ENCODE results near the gene CACNA1F. TPM values are rescaled to one million over a fixed set of nuclear protein-coding genes. Genes with fewer than 3 reads are reported as not detected.

Gene CACNA1F
- total RNA-seq, 1 experiment from 2014 or later, result not detected

DNA sequence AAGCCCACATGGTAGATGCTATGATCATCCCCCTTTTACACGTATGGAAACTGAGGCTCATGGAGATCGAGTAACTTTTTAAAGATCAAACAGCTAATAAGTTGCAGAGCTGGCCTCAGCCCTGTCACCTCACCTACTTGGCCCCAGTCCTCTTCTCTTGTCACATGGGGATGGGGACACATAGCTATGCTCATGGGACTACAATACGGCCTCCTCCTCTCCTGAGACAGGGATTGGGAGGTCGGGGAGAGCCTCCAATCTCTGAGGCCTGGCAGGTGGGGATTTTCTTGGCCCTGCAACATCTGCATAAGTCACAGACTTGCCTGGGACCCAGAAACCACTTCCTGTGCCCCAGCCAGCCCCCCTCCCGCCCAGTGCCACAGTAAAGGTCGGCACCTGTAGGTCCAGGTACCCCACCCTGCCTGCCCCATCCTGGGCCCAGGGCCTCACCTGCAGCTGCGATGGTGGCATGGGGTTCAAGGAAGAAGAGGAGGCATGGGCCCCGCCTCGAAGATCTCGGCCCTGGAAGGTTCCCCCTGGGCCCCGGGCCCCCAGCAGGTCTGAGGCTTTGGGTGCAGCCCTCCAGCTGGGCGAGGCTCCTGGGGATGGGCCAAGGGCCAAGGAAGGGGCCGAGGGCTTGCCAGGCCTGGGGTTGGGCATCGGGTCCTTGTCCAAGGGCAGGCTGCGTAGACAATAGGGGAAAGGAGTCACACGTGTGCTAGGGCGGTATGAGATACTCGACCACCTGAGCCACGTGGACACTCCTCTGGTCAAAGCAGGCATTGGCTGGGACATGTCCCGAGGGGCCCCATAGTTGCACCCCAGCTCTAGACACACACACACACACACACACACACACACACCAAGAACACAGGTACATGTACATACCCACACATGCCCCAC lies 25.0 kb upstream of the CACNA1F start:
- no peak for DNase-seq (ENCODE audit: low read depth)

DNA sequence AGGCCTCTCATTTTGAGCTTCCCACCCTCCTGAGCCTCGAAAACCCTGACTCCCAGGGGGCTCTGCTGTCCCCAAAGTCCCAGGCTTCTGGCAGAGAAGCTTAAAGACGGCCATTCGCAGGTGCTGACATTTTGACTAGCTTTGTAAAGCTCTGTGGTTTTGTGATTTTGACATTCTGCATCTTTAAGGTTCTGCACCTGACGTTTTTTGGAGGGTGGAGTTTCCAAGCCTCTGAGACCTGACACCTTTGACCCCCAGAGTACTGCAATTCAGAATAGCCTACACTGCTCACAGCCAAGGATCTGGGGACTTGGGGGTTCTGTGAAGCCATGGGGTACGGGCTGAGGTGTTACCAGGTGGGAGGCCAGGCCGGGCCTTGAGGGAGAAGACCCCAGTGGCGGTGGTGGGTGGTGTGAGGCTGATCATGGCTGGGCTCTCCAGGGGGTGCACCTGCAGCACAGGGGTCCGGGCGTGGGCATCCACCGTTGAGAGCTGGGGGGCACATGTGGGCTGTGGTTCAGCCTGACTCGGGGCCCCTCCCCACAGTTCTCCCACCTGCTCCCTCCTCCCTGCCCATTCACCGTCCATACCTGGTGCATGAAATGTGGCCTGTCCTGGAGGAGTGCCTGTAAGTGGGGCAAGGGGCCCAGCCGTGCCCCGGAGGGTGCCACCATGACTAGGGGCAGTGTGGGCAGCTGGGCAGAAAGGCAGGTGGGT lies 24.1 kb upstream of the CACNA1F start:
- DNase-seq (ENCODE audit: low read depth), result no peak

DNA sequence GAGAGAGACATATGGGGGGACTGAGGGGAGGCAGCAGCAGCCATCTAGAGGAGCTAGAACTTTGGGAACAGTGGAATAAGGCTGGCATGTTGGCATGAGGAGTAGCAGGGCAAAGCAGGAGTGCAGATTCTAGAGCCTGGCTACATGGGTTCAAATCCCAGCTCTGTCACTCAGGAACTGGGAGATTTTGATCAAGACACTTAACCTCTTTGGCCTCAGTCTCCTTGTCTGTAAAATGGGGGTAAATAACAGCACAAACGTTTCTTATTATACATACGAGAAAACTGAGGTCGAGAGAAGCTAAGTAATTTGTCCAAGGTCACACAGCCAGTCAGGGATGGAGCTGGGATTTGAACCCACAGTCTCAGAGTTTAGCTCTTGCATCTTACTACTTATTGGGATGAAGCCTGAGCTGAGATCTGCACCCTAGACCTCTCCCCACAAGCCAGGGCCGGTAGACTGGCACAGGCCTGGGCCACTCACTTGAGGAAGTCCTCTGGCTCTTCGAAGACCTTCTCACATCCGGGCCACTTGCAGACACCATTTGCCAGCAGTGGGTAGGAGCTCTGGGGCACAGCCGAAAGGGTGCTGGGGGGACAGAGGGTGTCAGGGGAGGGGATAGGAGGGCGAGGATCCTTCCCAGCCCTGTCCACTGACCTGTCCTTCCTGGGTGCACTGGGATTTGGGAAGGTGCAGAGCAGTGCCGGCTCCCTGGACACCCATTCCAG lies 23.3 kb upstream of the CACNA1F start:
- no peak for DNase-seq (ENCODE audit: low read depth)

DNA sequence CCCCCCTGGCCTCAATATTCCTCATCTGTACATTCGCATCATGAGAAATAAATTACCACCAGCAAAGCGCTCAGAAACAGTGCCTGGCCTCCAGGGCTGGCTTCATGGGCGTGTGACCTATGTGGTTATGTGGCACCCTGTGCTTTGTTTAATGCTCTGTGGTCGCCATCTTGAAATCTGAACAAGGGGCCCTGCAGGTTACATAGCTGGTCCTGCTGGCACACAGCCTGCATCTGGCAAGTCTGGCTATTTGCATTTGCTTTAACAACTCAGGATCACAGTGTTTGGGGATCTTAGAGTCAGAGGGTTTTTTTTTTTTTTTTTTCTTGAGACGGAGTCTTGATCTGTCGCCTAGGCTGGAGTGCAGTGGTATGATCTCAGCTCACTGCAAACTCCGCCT lies 21.5 kb upstream of the CACNA1F start:
- DNase-seq (ENCODE audit: low read depth), result no peak

DNA sequence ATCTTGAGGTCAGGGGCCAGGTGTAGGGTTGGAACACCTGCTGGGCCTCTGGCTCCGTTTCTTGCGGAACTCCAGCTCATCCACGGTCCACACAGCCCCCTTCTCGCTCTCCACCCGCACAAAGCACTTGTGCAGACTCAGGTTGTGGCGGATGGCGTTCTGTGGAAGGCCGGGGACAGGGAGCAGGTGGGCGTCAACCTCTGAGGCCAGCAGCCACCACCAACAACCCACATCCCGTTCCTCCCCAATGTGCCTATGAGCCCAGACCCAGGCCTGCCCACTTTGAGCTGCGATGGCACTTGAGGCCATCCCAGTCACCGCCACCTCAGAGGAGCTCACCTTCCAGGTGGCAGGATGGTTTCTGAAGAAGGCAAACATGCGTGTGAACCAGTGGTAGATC lies 18.2 kb upstream of the CACNA1F start:
- DNase-seq (ENCODE audit: low read depth), result no peak

DNA sequence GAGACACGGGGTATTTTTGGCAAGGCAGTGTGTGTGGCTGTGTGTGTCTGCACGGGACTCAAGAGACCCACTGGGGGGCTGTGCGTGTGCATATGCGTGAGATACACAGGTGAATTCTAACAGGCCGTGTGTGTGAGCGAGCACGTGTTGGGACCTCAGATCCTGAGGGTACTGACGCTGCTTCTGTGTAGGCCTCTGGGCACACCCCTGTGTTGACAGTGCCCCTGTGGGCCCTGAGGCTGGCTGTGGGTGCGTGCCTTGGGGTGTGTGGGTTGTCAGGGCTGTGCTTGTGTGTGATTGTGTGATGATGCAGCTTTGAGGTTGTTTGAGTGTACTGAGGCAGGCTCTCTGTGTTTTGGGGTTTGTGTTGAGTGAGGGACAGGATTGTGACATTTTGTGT lies 17.4 kb upstream of the CACNA1F start:
- DNase-seq (ENCODE audit: low read depth), result no peak

DNA sequence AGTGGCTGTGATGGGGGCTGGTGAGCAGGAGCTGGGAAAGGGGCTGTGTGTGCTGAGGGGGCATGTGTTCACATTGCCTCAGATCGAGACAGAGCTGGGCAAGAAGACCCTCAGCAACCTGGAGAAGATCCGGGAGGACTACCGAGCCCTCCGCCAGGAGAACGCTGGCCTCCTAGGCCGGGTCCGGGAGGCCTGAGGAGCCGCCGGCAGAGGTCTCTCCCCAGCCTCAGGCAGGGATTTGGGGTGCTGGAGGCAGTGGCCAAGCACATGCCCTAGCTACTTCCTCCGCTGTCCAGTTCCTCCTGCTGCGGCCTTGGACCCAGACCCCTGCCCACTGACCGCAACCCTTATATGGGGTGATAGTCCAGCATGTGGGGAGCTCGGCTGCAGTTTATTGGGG lies 16.9 kb upstream of the CACNA1F start:
- DNase-seq (ENCODE audit: low read depth), result no peak

DNA sequence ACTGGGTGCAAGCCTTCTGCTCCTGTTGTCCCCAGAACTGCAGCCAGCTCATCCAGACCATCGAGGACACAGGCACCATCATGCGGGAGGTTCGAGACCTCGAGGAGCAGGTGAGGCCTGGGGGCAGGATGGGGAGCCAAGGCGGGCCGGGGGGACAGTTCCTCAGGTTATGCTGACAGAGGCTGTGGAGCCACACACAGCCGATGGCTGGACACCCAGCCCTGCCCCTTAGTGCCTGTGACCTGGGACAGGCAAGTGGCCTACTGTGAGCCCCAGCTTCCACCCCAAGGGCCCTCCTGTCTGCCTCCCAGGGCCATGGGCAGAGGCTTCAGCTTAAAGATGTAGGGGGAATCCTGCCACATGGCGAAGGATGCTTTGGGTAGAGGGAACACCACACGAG lies 16.5 kb upstream of the CACNA1F start:
- DNase-seq (ENCODE audit: low read depth), result no peak

DNA sequence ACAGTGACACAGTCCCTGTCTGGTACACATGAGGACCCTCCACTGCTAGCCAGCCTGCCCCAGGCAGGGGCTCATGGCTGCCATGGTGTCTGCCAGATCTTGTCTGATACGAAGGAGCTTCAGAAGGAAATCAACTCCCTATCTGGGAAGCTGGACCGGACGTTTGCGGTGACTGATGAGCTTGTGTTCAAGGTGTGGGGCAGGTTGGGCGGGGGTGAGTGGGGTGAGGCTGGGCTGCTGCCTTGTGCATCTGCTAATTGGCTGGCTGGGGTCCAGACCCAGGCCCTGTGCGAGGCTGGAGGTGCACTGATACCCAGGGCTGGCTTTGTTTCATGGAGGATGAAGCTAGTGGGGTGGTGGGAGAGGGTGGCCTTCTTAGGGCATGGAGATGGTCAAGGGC lies 15.9 kb upstream of the CACNA1F start:
- DNase-seq (ENCODE audit: low read depth), result no peak

DNA sequence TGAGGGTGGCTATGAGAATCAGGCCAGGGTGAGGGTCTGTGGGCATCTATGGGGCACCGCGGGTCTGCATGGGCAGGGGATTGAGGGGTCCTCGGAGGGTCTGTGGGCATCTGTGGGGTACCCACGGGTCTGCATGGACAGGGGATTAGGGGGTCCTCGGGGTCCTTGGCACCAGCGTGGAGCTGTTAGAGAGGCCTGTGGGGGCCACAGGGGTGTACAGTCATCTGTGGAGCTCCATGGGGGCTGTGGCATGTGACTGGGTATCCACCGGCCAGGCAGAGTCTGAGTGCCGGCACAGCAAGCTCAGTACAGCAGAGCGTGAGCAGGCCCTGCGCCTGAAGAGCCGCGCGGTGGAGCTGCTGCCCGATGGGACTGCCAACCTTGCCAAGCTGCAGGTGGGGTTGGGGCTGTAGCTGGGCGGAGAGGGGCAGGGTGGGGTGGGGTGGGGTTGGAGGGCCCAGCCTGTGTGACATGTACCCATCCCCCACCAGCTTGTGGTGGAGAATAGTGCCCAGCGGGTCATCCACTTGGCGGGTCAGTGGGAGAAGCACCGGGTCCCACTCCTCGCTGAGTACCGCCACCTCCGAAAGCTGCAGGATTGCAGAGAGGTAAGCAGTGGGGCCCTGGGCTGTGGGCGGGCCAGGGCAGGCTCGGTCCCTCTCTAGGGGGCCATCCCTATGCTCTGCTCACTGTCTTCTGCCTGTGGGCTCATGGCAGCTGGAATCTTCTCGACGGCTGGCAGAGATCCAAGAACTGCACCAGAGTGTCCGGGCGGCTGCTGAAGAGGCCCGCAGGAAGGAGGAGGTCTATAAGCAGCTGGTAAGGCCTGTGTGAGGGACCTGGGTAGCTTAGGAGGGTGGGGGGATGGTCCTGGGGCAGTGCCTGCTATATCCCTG lies 15.0 kb upstream of the CACNA1F start:
- DNase-seq (ENCODE audit: low read depth), result no peak

DNA sequence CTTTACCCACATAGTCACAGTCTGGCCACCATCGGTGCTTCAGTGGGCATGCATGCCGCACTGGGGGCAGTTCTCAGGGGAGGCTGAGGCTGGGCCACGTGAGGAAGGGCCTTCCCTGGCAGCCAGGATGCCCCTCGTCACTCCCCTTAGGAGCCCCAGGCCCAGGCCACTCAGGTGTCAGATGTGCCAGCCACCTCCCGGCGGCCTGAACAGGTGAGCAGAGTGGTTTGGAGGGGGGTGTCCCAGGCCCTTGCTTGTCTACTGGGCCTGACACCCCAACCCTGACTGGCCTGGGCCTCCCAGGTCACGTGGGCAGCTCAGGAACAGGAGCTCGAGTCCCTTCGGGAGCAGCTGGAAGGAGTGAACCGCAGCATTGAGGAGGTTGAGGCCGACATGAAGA lies 14.2 kb upstream of the CACNA1F start:
- DNase-seq (ENCODE audit: low read depth), result no peak

DNA sequence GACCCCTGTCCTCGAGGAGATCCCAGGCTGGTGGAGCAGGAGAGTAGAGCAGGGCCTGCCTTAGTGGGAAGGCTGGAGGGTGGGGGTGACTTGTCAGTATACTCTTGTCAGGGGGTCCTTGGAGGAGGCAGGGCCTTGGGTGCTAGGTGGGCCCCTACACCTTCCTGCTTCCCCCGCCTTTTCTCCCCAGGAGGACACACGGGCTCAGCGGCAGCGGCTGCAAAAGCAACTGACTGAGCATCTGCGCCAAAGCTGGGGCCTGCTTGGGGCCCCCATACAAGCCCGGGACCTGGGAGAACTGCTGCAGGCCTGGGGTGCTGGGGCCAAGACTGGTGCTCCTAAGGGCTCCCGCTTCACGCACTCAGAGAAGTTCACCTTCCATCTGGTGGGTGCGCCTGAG lies 13.4 kb upstream of the CACNA1F start:
- DNase-seq (ENCODE audit: low read depth), result no peak

DNA sequence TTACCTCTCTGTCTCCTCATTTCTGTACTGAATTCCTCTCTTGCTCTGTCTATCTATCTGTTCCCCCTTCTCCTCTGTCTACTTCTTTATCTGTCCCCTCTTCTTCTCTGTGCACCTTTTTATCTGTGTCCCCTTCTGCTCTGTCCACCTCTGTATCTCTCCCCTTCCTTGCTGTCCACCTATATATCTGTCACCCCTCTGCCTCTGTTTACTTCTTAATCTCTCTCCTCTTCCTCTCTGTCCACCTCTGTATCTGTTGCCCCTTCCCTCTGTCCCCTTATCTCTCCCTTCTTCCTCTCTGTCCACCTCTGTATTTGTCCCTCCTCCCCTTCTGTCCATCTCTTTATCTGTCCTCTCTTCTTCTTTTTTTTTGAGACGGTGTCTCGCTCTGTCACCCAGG lies 11.1 kb upstream of the CACNA1F start:
- no peak for DNase-seq (ENCODE audit: low read depth)

DNA sequence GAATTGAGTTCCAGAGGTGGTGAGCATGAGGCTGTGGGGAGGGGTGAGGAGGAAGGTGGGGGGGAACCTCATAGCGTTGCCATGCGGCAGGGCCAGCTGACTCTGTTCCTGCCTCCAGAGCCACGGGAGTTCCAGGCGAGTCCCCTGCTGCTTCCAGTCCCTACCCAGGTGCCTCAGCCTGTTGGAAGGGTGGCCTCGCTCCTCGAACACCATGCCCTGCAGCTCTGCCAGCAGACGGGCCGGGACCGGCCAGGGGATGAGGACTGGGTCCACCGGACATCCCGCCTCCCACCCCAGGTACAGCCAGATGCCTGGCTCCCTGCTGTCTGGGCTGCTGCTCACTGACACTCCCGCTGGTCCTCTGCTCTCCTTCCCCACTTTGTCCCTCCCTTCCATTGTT lies 10.0 kb upstream of the CACNA1F start:
- DNase-seq (ENCODE audit: low read depth), result no peak

DNA sequence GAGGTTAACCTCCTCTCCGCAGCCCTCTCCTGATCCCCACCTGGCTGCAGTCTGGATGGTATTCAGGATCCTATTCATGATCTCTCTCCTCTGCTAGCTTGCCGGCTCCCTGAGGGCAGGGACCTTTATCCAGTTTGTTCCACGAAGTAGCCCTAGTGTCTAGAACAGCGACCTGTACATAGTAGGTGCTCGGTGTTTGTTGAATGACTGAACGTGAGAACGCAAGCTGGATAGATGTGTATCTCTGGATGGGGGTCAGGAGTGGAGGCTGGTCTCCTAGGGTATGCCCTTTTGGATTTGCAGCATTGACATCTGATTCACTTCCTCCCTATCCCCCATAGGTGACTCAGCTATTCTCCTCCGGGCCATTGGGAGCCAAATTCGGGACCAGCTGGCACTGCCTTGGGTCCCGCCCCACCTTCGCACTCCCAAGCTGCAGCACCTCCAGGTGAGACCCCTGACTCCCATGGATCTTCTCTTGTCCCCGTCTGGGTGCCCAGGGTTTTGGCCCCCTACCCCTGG lies 9.5 kb upstream of the CACNA1F start:
- DNase-seq (ENCODE audit: low read depth), result peak; percentile 13

DNA sequence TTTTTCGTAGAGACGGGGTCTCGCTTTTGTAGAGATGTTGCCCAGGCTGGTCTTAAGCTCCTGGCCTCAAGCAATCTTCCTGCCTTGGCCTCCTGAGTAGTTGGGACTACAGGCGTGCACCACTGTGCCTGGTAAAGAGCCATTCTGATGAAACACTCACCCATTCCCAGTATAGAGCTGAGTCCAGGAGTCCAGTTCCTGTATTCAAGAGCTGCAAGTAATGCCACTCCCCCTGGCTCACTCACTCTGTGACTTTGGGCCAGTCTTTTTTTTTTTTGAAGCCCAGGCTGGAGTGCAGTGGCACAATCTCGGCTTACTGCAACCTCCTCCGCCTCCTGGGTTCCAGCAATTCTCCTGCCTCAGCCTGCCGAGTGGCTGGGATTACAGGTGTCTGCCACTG lies 5.6 kb upstream of the CACNA1F start:
- no peak for DNase-seq (ENCODE audit: low read depth)

DNA sequence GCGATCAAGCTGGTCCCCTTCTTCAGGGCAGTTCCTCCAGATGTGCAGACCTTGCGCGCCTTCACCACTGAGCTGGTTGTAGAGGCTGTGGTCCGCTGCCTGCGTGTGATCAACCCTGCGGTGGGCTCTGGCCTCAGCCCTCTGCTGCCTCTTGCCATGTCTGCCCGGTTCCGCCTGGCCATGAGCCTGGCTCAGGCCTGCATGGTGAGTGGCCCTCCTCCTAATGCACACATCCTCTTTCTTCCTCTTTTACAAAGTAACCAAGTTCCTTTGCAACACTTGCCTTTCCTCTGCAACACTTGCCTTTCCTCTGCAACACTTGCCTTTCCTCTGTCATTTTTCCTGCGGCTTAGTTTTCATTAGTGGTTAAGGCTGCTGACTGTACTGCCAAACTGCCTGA lies 3.9 kb upstream of the CACNA1F start:
- no peak for DNase-seq (ENCODE audit: low read depth)

DNA sequence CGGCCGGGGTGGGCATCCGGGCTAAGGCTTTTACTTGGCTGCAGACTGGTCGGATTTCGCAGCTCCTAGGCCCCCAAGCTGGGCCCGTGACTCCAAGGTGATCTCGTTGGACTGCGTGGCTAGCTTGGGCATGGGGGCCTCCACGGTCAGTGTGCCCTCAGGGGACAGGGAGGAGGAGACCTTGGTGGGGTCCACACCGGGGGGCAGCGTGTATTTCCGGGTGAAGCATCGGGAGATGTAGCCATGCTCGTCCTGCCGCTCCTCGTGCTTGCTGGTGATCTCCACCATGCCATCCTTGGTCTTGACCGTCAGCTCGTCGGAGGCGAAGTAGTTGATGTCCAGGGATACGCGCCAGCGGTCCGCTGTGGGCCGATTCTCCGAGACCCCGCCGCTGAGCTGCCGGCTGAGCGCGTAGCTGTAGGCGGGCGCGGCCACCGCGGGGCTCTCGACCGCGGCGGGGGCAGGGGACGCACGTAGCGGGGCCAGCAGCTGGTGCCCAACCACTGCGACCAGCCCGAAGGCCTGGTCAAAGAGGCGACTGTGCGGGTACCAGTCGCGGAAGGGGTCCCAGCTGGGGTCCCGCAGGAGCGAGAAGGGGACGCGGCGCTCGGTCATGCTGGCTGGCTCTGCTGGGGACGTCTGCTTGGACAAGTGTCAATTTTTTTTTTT lies 881 bp upstream of the CACNA1F start:
- DNase-seq (ENCODE audit: low read depth), result no peak

DNA sequence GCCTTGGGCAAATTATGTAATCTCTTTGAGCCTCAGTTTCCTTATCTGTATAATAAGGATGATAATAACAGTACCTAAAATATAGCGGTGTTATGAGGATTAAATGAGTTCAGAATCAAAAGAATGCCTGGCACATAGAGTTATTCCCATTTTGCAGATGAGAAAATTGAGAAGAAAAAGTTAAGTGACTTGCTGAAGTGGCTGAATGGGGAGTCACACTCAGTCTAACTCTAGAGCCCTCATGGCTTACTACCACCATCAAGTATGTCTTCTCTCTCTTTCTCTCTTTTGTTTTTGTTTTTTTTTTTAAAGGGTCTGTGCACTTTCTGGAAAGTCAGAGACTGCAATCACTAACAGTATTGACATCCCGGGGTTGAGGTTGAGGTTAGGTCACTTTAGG lies 615 bp downstream of the CACNA1F start:
- no peak for DNase-seq (ENCODE audit: low read depth)

DNA sequence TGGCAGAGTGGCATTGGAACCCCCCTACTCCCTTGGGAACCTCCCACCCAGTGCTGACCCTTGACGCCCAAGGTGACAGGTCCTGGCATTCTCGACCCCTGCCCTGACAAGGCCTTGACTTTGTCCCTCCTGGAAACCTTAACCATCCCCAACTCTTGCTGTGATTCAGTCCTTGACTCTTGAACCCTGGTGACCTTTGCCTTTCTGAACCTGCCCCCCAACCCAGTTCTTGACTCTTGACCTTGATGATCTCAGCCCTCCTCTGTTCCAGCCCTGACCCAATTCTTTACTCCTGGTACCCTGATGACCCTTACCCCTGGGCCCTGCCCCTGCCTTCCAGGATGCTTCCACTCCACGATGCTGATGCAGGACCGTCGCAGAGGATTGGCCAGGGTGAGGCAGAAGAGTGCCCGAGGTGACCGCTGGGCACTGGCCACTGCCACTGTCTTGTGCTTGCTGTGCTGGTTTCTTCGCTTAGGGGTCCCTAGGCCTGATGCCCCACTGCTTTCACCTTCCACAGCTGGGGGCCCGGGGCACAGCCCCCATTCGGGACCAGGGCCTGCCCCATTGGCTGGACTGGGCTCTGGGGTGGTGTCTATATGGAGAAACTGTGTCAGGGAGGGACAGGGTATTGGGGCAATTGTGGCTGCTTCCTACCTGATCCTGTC lies 1.7 kb downstream of the CACNA1F start:
- DNase-seq (ENCODE audit: low read depth), result no peak

Data from HT1080 (cell line).